Stimulated activated CD4-positive, alpha-beta T cell treated with anti-CD3 and anti-CD28 coated beads, Interleukin-1b, Interleukin-23, amount 100 ng/mL, for 1 hour (primary cell): ENCODE measurements around the gene RANBP10.

Experiments used
- DNase-seq, 2 donors: peaks; one replicate each; pipeline ENCODE4 v3.0.0-alpha.2; 2020; ENCODE audit warnings: low read depth in 2 of 2

The RANBP10 gene

GRCh38 chr16:67828651-67829050 lies 22.3 kb upstream of the RANBP10 start:
- no peak for DNase-seq

- DNase-seq, result no peak
Observed at GRCh38 chr16:67825906-67826305, 19.5 kb upstream of the RANBP10 start.

GRCh38 chr16:67825119-67825518 lies 18.8 kb upstream of the RANBP10 start:
- no peak for DNase-seq

- no peak for DNase-seq
Observed at GRCh38 chr16:67822511-67822910, 16.2 kb upstream of the RANBP10 start.

GRCh38 chr16:67820608-67821259 lies 14.4 kb upstream of the RANBP10 start:
- no peak for DNase-seq

- no peak for DNase-seq
Observed at GRCh38 chr16:67814567-67814966, 8.2 kb upstream of the RANBP10 start.

GRCh38 chr16:67811899-67812298 lies 5.5 kb upstream of the RANBP10 start:
- no peak for DNase-seq

- DNase-seq, result no peak
Observed at GRCh38 chr16:67807148-67807682, 855 bp upstream of the RANBP10 start.

GRCh38 chr16:67805718-67806427 lies 487 bp downstream of the RANBP10 start:
- DNase-seq, result no peak

- no peak for DNase-seq
Observed at GRCh38 chr16:67804853-67805542, 1.4 kb downstream of the RANBP10 start.

GRCh38 chr16:67803894-67804293 lies 2.5 kb downstream of the RANBP10 start:
- DNase-seq, result no peak

GRCh38 chr16:67801883-67802282 lies 4.5 kb downstream of the RANBP10 start:
- no peak for DNase-seq

GRCh38 chr16:67801241-67801640 lies 5.1 kb downstream of the RANBP10 start:
- no peak for DNase-seq

- no peak for DNase-seq
Observed at GRCh38 chr16:67800338-67800926, 5.9 kb downstream of the RANBP10 start.

GRCh38 chr16:67796099-67796718 lies 10.2 kb downstream of the RANBP10 start:
- DNase-seq, result no peak

- DNase-seq, result no peak
Observed at GRCh38 chr16:67790071-67790470, 16.3 kb downstream of the RANBP10 start.

GRCh38 chr16:67786491-67786890 lies 19.9 kb downstream of the RANBP10 start:
- no peak for DNase-seq

GRCh38 chr16:67783353-67783725 lies 23.0 kb downstream of the RANBP10 start:
- DNase-seq, result no peak

- DNase-seq, result no peak
Observed at GRCh38 chr16:67782567-67783352, 23.6 kb downstream of the RANBP10 start.

- DNase-seq, result no peak
Observed at GRCh38 chr16:67781565-67781921, 24.8 kb downstream of the RANBP10 start.
